Peyer's patch (tissue), 4 donors: Measurements from ENCODE around the gene DPF3. TPM values are rescaled to one million over a fixed set of nuclear protein-coding genes. Genes with fewer than 3 reads are reported as not detected.

ENCODE experiments used
- DNase-seq, 3 donors: peaks; one replicate each; pipeline ENCODE4 v3.0.0-alpha.2; 2017 to 2019
- H3K27ac ChIP-seq, 4 donors: fragments of 200-600 bp; sonication (generic); one replicate each; pipeline ENCODE4 v1.5.1; 2016 to 2019
- H3K27me3 ChIP-seq, 2 donors: fragments of 200-600 bp; sonication (generic); one replicate each; pipeline ENCODE4 v1.5.1; 2019
- H3K36me3 ChIP-seq, 3 donors: fragments of 200-600 bp; sonication (generic); one replicate each; pipeline ENCODE4 v1.5.1; 2016 to 2019
- H3K4me1 ChIP-seq, 4 donors: fragments of 200-600 bp; sonication (generic); one replicate each; pipeline ENCODE4 v1.5.1; 2016 to 2019
- H3K4me3 ChIP-seq, 4 donors: fragments of 200-600 bp; sonication (generic); 1 replicate in 3 of 4; 2 replicates in 1 of 4; pipeline ENCODE4 v1.5.1; 2016 to 2019; ENCODE audit warnings: mild to moderate bottlenecking in 1 of 4
- H3K9me3 ChIP-seq, 4 donors: fragments of 200-600 bp; sonication (generic); one replicate each; pipeline ENCODE4 v1.5.1; 2016 to 2019; ENCODE audit warnings: mild to moderate bottlenecking in 1 of 4
- POLR2A ChIP-seq, 2 donors: fragments of 450-650 bp; IDR thresholded peaks; one replicate each; pipeline ENCODE4 v1.5.1; 2017; ENCODE audit warnings: antibody characterized with exemption in 2 of 2, mild to moderate bottlenecking in 2 of 2, moderate library complexity in 2 of 2
- total RNA-seq, 4 donors: library from RNA; depleted of rRNA; stranded (reverse); fragments of >200 nt; gene quantifications; one replicate each; pipeline ENCODE4 v1.1.0, GENCODE V29; 2016
- TF ChIP-seq, protein P1 (sequence below), 6 experiments: fragments of 450-650 bp in 4 of 6; fragments of 200-600 bp in 2 of 6; sonication (generic) in 1 of 6; IDR thresholded peaks; one replicate each; pipeline ENCODE4 v1.5.1; 2017 to 2019; ENCODE audit warnings: antibody characterized with exemption in 6 of 6, mild to moderate bottlenecking in 3 of 6, moderate library complexity in 1 of 6

DPF3 gene
- total RNA-seq, 4 donors from 2014 or later: 10.7 to 25.6 (median 17.9) TPM

DNA sequence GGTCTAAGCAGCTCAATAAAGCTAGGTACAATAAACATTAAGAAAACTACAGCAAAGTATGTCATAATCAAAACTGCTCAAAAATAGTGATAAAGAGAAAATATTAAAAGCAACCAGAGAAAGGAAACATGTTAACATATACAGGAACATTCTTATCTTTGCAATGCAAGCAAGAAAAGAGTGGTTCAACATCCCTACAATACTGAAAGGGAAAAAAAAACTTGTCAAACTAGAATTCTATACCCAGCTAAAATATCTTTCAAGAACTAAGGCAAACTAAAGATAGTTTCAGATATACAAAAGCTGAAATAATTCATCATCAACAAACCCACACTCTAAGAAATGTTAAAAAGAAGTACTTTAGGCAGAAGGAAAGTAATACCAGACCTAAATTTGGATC lies 134.2 kb downstream of the DPF3 start:
- Histone ChIP-seq H3K36me3 (no peaks in the 10 kb centered on the region), H3K27me3 (no peaks in the 10 kb centered on the region), H3K9me3 (peaks cover 0 to 23% (median 0%) of the 10 kb centered on the region in 4 donors), H3K4me3 (no peak overlapping the region), H3K4me1 (no peaks in the 10 kb centered on the region), H3K27ac (no peak overlapping the region)
- no peak for DNase-seq
- no peak for TF ChIP-seq POLR2A (IDR thresholded peaks at IDR 0.05)
- TF ChIP-seq, protein P1, sequence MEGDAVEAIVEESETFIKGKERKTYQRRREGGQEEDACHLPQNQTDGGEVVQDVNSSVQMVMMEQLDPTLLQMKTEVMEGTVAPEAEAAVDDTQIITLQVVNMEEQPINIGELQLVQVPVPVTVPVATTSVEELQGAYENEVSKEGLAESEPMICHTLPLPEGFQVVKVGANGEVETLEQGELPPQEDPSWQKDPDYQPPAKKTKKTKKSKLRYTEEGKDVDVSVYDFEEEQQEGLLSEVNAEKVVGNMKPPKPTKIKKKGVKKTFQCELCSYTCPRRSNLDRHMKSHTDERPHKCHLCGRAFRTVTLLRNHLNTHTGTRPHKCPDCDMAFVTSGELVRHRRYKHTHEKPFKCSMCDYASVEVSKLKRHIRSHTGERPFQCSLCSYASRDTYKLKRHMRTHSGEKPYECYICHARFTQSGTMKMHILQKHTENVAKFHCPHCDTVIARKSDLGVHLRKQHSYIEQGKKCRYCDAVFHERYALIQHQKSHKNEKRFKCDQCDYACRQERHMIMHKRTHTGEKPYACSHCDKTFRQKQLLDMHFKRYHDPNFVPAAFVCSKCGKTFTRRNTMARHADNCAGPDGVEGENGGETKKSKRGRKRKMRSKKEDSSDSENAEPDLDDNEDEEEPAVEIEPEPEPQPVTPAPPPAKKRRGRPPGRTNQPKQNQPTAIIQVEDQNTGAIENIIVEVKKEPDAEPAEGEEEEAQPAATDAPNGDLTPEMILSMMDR (IDR thresholded peaks at IDR 0.05): no peak

DNA sequence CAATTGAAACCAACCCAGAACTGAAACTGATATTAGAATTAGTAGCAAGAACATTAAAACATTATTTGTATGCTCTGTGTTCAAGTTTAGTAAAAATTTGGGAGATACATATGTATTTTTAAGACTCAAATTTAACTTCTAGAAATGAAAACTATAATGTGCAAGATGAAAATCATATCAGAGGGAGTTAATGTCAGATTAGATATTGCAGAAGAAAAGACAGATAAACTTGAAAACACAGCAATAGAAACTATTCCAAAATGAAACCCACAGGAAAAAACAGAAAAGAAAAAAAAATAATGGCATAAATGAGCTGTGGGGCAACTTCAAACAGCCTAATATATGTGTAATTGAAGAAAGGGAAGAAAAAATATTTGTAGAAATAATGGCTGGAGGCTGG lies 134.9 kb downstream of the DPF3 start:
- Histone ChIP-seq H3K36me3 (no peaks in the 10 kb centered on the region), H3K4me1 (no peaks in the 10 kb centered on the region), H3K9me3 (peaks cover 0 to 23% (median 0%) of the 10 kb centered on the region in 4 donors), H3K4me3 (no peak overlapping the region), H3K27me3 (no peaks in the 10 kb centered on the region), H3K27ac (no peak overlapping the region)
- no peak for DNase-seq
- TF ChIP-seq, protein P1 (IDR thresholded peaks at IDR 0.05): no peak
- no peak for TF ChIP-seq POLR2A (IDR thresholded peaks at IDR 0.05)

DNA sequence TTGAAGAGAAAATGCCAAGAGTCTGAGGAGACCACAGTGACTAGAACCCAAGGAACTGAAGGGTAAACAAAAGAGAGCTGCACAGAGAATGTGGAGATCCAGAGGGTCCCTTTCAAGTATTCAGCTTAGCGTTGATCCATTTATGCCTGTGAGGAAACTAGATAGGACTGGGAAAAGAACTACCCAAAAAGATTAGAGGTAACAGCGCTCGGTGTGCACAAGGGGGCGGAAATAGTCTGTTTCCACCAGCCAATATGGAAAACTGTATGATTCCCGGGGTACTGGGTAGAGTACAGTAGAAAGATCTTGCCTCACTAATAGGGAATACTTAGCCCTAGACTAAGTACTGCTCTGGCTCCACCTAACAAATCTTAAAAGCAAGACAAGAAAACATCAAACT lies 135.5 kb downstream of the DPF3 start:
- H3K4me1 ChIP-seq: no peaks in the 10 kb centered on the region
- TF ChIP-seq, protein P1 (IDR thresholded peaks at IDR 0.05): no peak
- no peak for TF ChIP-seq POLR2A (IDR thresholded peaks at IDR 0.05)
- H3K9me3 ChIP-seq: peaks cover 0 to 23% (median 0%) of the 10 kb centered on the region in 4 donors
- no peak overlapping the region for H3K4me3 ChIP-seq
- H3K36me3 ChIP-seq: no peaks in the 10 kb centered on the region
- no peak for DNase-seq
- H3K27me3 ChIP-seq: no peaks in the 10 kb centered on the region
- H3K27ac ChIP-seq: no peak overlapping the region

DNA sequence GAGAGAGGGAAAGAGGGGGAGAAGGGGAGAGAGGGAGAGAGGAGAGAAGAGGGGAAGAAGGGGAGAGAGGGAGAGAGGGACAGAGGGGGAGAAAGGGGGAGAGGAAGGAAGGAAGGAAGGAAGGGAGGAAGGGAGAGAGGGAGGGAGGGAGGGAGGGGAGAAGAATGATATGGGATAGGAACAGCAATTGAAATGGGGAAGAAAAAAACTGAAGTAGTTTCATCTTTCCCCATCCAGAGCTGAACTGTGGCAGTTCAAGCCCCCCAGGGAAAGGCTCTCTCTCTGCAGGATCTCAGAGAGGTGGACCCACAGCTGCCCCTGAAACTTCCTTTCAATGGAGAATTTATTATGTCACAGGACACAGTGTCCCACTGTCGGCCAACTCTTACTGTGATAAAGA lies 136.9 kb downstream of the DPF3 start:
- DNase-seq: no peak
- no peak overlapping the region for H3K27ac ChIP-seq
- peaks cover 0 to 23% (median 0%) of the 10 kb centered on the region in 4 donors for H3K9me3 ChIP-seq
- no peaks in the 10 kb centered on the region for H3K36me3 ChIP-seq
- H3K27me3 ChIP-seq: no peaks in the 10 kb centered on the region
- TF ChIP-seq POLR2A (IDR thresholded peaks at IDR 0.05): no peak
- TF ChIP-seq, protein P1 (IDR thresholded peaks at IDR 0.05): no peak
- no peaks in the 10 kb centered on the region for H3K4me1 ChIP-seq
- no peak overlapping the region for H3K4me3 ChIP-seq

DNA sequence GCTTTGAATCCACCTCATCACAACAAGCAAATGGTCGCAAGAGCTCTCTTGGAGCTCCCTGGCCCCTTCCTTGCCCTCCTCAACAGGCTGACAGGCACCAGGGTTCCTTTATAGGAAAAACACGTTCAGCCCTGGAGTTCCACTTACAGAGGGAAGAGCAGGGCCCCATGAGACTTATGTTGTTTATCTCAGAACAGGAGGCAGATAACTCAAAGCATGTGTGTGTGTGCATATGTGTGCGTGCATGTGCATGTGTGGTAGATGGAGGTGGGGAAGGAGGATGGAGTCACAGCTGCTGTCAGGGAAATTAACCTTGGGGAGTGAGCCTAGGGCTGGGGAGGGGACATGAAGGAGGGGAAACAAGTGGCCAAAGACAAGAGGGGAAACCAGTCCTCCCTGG lies 138.1 kb downstream of the DPF3 start:
- H3K27ac ChIP-seq: no peak overlapping the region
- H3K27me3 ChIP-seq: no peaks in the 10 kb centered on the region
- TF ChIP-seq, protein P1 (IDR thresholded peaks at IDR 0.05): no peak
- TF ChIP-seq POLR2A (IDR thresholded peaks at IDR 0.05): no peak
- peaks cover 0 to 22% (median 0%) of the 10 kb centered on the region in 4 donors for H3K9me3 ChIP-seq
- H3K36me3 ChIP-seq: no peaks in the 10 kb centered on the region
- no peaks in the 10 kb centered on the region for H3K4me1 ChIP-seq
- no peak overlapping the region for H3K4me3 ChIP-seq
- DNase-seq: no peak

DNA sequence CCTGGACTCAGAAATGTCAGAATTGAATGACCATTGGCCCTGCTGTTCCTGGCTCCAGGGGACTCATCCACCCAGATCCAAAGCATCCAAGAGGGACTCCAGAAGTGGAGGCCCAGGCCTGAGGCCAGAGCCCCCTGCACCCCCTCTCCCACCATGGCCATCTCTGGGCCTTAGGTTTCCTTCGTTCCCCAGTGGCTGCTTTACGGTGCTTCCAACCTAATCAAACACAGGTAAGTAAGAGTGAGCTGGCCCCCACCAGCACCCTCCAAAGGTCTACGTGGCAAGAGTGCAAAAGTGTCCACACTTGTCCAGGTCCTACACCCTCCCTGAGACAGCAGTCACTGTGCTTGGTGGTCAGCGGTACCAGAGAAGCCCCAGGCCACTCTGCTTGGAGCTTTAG lies 139.0 kb downstream of the DPF3 start:
- no peak overlapping the region for H3K4me3 ChIP-seq
- no peaks in the 10 kb centered on the region for H3K27me3 ChIP-seq
- peaks cover 0 to 14% (median 0%) of the 10 kb centered on the region in 4 donors for H3K9me3 ChIP-seq
- H3K27ac ChIP-seq: no peak overlapping the region
- TF ChIP-seq POLR2A (IDR thresholded peaks at IDR 0.05): no peak
- TF ChIP-seq, protein P1 (IDR thresholded peaks at IDR 0.05): no peak
- no peaks in the 10 kb centered on the region for H3K4me1 ChIP-seq
- H3K36me3 ChIP-seq: no peaks in the 10 kb centered on the region
- DNase-seq: no peak
